Adrenal gland (tissue), 12 donors: Measurements from ENCODE around the gene CHMP4A. TPM values are rescaled to one million over a fixed set of nuclear protein-coding genes. Genes with fewer than 3 reads are reported as not detected.

ENCODE experiments used
- DNase-seq, 7 donors: peaks; one replicate each; pipeline ENCODE4 v3.0.0-alpha.2; 2019 to 2020
- H3K27ac ChIP-seq, 5 donors: fragments of 200-600 bp; sonication (generic) in 4 of 5; 1 replicate in 3 of 5; 2 replicates in 2 of 5; pipeline versions ENCODE4 v1.5.1 to v1.8.0; 2016 to 2020; ENCODE audit warnings: mild to moderate bottlenecking in 1 of 5
- H3K27me3 ChIP-seq: fragments of 200-600 bp; 2 replicates; pipeline ENCODE4 v1.8.0; 2021
- H3K36me3 ChIP-seq, 2 donors: fragments of 200-600 bp; replicated peaks in 1 of 2; 1 replicate in 1 of 2; 2 replicates in 1 of 2; pipeline versions ENCODE4 v1.5.1 to v1.8.0; 2018 to 2022
- H3K4me1 ChIP-seq, 2 donors: fragments of 200-600 bp; replicated peaks in 1 of 2; 1 replicate in 1 of 2; 2 replicates in 1 of 2; pipeline versions ENCODE4 v1.5.1 to v1.8.0; 2018 to 2021
- H3K4me3 ChIP-seq, 4 donors: fragments of 200-600 bp; sonication (generic) in 3 of 4; one replicate each; pipeline ENCODE4 v1.5.1; 2016 to 2018
- H3K9me3 ChIP-seq, 3 donors: fragments of 200-600 bp; sonication (generic) in 1 of 3; replicated peaks in 1 of 3; 1 replicate in 2 of 3; 2 replicates in 1 of 3; pipeline versions ENCODE4 v1.5.1 to v1.8.0; 2016 to 2021
- CTCF ChIP-seq, 6 experiments: fragments of 450-650 bp in 4 of 6; fragments of 200-600 bp in 2 of 6; sonication (generic) in 1 of 6; IDR thresholded peaks; 1 replicate in 5 of 6; 2 replicates in 1 of 6; pipeline versions ENCODE4 v1.5.1 to v1.8.0; 2016 to 2021; ENCODE audit warnings: antibody characterized with exemption in 6 of 6, mild to moderate bottlenecking in 2 of 6, moderate library complexity in 1 of 6
- POLR2A ChIP-seq, 2 donors: fragments of 450-650 bp; IDR thresholded peaks; one replicate each; pipeline ENCODE4 v1.6.1; 2017; ENCODE audit warnings: antibody characterized with exemption in 2 of 2, mild to moderate bottlenecking in 2 of 2, moderate library complexity in 1 of 2
- WGBS, 4 donors: extraction: QIAGEN DNeasy Blood & Tissue Kit in 2 of 4; methylation state at CpG; one replicate each; pipeline versions ENCODE4 v1.1.5 to v1.1.7; 2013 to 2017; 5-methylcytosine and 5-hydroxymethylcytosine counted together
- intact Hi-C, 2 donors: fragments of 100-400 bp; cut with DNase I; formaldehyde crosslinking; loops; one replicate each; pipeline versions ENCODE4 v1.14.1 to v1.15.0; 2022 to 2023
- polyA plus RNA-seq, 3 donors: library from polyadenylated mRNA; stranded (reverse); fragments of 200-250 nt in 2 of 3; fragments of 350-450 nt in 1 of 3; fragmentation: Illumina TruSeq in 1 of 3; extraction: RNeasy Lipid Tissue Mini Kit (QIAGEN cat#74804) in 1 of 3; gene quantifications; one replicate each; pipeline ENCODE4 v1.2.3, GENCODE V29; 2013 to 2014
- total RNA-seq, 9 donors: library from RNA; depleted of rRNA in 4 of 9; stranded (reverse); fragments of >200 nt in 4 of 9; fragments of 120-200 nt in 1 of 9; fragmentation: NEBNext Ultra II Directional in 1 of 9; extraction: Animal tissue kit (Norgen Biotek cat#: 25700) in 1 of 9; gene quantifications; one replicate each; pipeline versions ENCODE4 v1.1.0 to v1.2.4, GENCODE V29; 2013 to 2023
- donor health status: healthy with polysubstance abuse.
- donor health status: Bipolar disorder and iron deficiency.
- donor health status: DM: yes; HTN: yes; CAD: no.
- donor health status: DM: no; HTN: no; CAD: no.
- donor health status: DM: no; HTN: no; CAD: no.
- donor health status: DM: yes; HTN: yes; CAD: no.

Gene CHMP4A
- total and polyA plus RNA-seq, 12 donors, result 32.9 to 118 (median 59.0) TPM

GRCh38 chr14:24198814-24199524, 14.3 kb downstream of the CHMP4A start:
- DNase-seq, result peak in 1 of 7 donors; percentile 11
- Histone ChIP-seq H3K27me3 (no peaks in the 10 kb centered on the region), H3K9me3 (no peaks in the 10 kb centered on the region), H3K4me3 (no peak overlapping the region), H3K36me3 (peaks cover 0 to 5% of the 10 kb centered on the region in 2 donors), H3K27ac (no peak overlapping the region), H3K4me1 (peaks cover 16 to 30% of the 10 kb centered on the region in 2 donors)
- TF ChIP-seq CTCF (IDR thresholded peaks at IDR 0.05) (no peak), POLR2A (IDR thresholded peaks at IDR 0.05) (no peak)
- intact Hi-C loops, result no loop called here
- 75 to 84% (median 82%) methylated on average over 7 of the region's 7 CpGs for WGBS, 4 donors

GRCh38 chr14:24197056-24197450, 16.2 kb downstream of the CHMP4A start:
- peaks cover 16 to 30% of the 10 kb centered on the region in 2 donors for H3K4me1 ChIP-seq
- H3K9me3 ChIP-seq, result no peaks in the 10 kb centered on the region
- H3K4me3 ChIP-seq, result no peak overlapping the region
- DNase-seq, result no peak
- no peak for TF ChIP-seq CTCF (IDR thresholded peaks at IDR 0.05)
- no peak for TF ChIP-seq POLR2A (IDR thresholded peaks at IDR 0.05)
- peaks cover 0 to 16% of the 10 kb centered on the region in 2 donors for H3K36me3 ChIP-seq
- 94 to 96% (median 96%) methylated on average over 2 of the region's 2 CpGs for WGBS, 4 donors
- H3K27me3 ChIP-seq, result no peaks in the 10 kb centered on the region
- intact Hi-C loops, result no loop called here
- no peak overlapping the region for H3K27ac ChIP-seq

- Histone ChIP-seq H3K36me3 (peaks cover 0 to 19% of the 10 kb centered on the region in 2 donors), H3K27ac (peak overlapping the region; percentile 80 to 99 (median 96)), H3K27me3 (no peaks in the 10 kb centered on the region), H3K9me3 (no peaks in the 10 kb centered on the region), H3K4me3 (peak overlapping the region; percentile 81 to 97 (median 84)), H3K4me1 (peaks cover 16 to 30% of the 10 kb centered on the region in 2 donors)
- DNase-seq, result peak in 2 of 7 donors; percentile 37
- 34 to 43% (median 35%) methylated on average over 27 to 33 of the region's 33 CpGs for WGBS, 4 donors
- intact Hi-C loops, result no loop called here
- no peak for TF ChIP-seq CTCF (IDR thresholded peaks at IDR 0.05)
- no peak for TF ChIP-seq POLR2A (IDR thresholded peaks at IDR 0.05)
Observed at GRCh38 chr14:24196071-24197055, 16.9 kb downstream of the CHMP4A start.
